Activated naive CD8-positive, alpha-beta T cell (primary cell): ENCODE measurements around the gene KMT5B.

Experiments
- H3K27ac Mint-ChIP-seq: one replicate; pipeline ENCODE4 v1.8.0; 2021; ENCODE audit warnings: mixed read lengths
- H3K27me3 Mint-ChIP-seq: one replicate; pipeline ENCODE4 v1.8.0; 2021; ENCODE audit warnings: mixed read lengths
- H3K36me3 Mint-ChIP-seq: one replicate; pipeline ENCODE4 v1.8.0; 2021; ENCODE audit warnings: mixed read lengths
- H3K4me1 Mint-ChIP-seq: one replicate; pipeline ENCODE4 v1.8.0; 2021; ENCODE audit warnings: low read depth, mixed read lengths
- H3K4me3 Mint-ChIP-seq: one replicate; pipeline ENCODE4 v1.8.0; 2021; ENCODE audit warnings: mild to moderate bottlenecking, mixed read lengths
- H3K9me3 Mint-ChIP-seq: one replicate; pipeline ENCODE4 v1.8.0; 2021; ENCODE audit warnings: low read depth, mixed read lengths

The KMT5B gene

DNA sequence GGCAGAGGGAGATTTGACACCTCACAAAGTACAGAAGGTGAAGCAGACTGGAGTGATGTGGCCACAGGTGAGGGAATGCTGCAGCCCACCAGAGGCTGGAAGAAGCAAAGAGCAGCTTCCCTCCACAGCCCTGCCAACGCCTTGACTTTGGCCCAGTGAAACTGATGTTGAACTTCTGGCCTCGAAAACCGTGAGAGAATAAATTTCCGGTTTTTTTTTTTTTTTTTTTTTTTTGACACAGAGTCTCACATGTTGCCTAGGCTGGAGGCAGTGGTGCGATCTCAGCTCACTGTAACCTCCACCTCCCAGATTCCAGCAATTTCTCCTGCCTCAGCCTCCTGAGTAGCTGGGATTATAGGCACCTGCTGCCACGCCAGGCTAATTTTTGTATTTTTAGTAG is 8.7 kb downstream of the KMT5B start:
- no peak overlapping the region for H3K4me3 Mint-ChIP-seq
- no peaks in the 10 kb centered on the region for H3K36me3 Mint-ChIP-seq
- no peak overlapping the region for H3K27ac Mint-ChIP-seq
- no peaks in the 10 kb centered on the region for H3K9me3 Mint-ChIP-seq
- H3K27me3 Mint-ChIP-seq, result no peaks in the 10 kb centered on the region
- H3K4me1 Mint-ChIP-seq, result peaks cover 75% of the 10 kb centered on the region

DNA sequence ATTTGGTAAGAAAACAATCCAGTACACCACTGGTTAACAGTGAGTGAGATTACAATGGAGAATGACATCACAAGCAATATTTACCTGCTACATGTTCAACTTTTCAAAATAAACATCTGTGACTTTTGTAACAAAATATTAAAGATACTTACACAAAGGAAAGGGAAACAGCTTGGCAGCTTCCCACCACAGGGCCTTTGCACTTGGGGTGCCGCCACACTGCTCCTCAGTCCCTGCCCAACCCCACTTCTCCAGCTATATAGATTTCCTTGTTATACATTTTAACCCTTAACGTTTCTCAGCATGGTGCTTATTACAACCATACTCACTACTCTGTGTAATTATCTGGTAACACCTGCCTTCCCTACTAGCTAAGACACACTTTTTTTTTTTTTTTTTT is 10.9 kb downstream of the KMT5B start:
- no peak overlapping the region for H3K4me3 Mint-ChIP-seq
- H3K27ac Mint-ChIP-seq, result no peak overlapping the region
- no peaks in the 10 kb centered on the region for H3K36me3 Mint-ChIP-seq
- H3K27me3 Mint-ChIP-seq, result no peaks in the 10 kb centered on the region
- H3K9me3 Mint-ChIP-seq, result no peaks in the 10 kb centered on the region
- H3K4me1 Mint-ChIP-seq, result peaks cover 82% of the 10 kb centered on the region

DNA sequence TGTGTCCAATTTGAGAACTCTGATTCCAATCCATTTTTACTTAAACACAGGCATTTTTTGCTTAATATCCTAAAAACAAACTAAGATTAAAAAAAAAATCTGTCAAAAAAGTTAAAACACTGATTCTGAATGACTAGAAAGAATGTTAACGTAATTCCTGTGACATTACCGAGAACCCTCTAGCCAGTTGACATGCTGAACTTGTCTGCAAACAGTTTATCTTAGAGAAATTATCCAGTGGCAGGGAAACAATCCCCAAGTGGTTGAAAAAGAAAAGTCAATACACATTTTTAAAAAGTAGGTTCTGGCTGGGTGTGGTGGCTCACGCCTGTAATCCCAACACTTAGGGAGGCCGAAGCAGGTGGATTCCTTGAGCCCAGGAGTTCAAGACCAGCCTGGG is 11.6 kb downstream of the KMT5B start:
- peaks cover 80% of the 10 kb centered on the region for H3K4me1 Mint-ChIP-seq
- no peaks in the 10 kb centered on the region for H3K9me3 Mint-ChIP-seq
- H3K36me3 Mint-ChIP-seq, result no peaks in the 10 kb centered on the region
- H3K27me3 Mint-ChIP-seq, result no peaks in the 10 kb centered on the region
- H3K4me3 Mint-ChIP-seq, result no peak overlapping the region
- H3K27ac Mint-ChIP-seq, result no peak overlapping the region

DNA sequence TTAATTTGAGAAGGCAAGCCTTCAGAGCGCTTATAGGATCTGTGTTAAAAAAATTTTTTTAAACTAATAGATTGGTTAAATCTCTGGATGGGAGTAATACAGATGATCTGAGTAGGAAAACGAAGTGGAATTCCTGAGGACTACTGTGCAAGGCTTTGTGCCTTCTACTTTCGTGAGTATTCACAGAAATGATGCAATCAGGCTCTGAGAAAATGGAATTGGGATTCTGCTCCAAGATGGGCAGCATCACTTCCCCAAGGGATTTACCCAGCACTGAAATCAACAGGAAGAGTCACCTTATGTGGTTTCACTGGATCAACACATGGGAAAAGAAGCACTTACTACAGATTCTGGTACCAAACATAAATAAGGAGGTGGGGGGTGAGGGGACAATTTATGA is 12.5 kb downstream of the KMT5B start:
- no peaks in the 10 kb centered on the region for H3K36me3 Mint-ChIP-seq

DNA sequence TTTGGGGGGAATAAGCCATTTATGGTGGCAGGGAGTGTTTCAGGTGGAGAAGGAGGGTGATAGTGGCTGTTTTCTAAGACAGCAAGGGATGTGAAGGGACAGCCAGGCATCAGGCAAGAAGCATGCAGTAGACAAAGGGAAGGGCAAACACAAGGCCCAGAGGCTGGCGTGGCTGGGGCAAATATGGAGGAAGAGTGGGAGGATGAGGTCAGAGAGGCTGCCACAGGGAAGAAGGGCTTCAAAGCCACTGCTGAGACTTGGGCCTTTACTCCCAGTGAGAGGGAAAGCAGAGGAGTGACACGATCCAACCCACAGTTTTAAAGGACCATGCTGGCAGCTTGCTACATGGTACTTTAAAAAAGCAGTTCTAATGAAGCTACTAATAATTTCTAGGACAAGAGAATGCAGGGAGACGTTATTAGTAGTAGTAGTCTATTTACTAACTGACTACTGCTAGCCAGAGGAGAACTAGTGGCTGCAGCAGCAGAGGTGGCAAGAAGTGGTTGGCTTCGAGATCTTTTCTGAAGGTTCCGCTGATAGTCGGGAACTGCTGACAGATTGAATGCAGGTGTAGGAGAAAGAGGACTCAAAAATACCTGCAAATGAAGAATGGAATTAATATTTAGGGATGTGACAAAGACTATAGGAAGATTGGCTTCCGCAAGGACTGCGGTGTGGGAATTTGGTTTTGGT is 13.7 kb downstream of the KMT5B start:
- peaks cover 76% of the 10 kb centered on the region for H3K4me1 Mint-ChIP-seq
- H3K27ac Mint-ChIP-seq, result peak overlapping the region; percentile 65
- H3K27me3 Mint-ChIP-seq, result no peaks in the 10 kb centered on the region
- no peaks in the 10 kb centered on the region for H3K9me3 Mint-ChIP-seq
- H3K4me3 Mint-ChIP-seq, result no peak overlapping the region
- H3K36me3 Mint-ChIP-seq, result peaks cover 4% of the 10 kb centered on the region

More for the DNA sequence above, 12.5 kb downstream of the KMT5B start:
- Mint-ChIP-seq H3K4me3 (no peak overlapping the region), H3K9me3 (no peaks in the 10 kb centered on the region), H3K27me3 (no peaks in the 10 kb centered on the region), H3K27ac (peak overlapping the region; percentile 46), H3K4me1 (peaks cover 76% of the 10 kb centered on the region)

- H3K27me3 Mint-ChIP-seq, result no peaks in the 10 kb centered on the region
Measured at GRCh38 chr11:68196219-68196618, 16.9 kb downstream of the KMT5B start.

DNA sequence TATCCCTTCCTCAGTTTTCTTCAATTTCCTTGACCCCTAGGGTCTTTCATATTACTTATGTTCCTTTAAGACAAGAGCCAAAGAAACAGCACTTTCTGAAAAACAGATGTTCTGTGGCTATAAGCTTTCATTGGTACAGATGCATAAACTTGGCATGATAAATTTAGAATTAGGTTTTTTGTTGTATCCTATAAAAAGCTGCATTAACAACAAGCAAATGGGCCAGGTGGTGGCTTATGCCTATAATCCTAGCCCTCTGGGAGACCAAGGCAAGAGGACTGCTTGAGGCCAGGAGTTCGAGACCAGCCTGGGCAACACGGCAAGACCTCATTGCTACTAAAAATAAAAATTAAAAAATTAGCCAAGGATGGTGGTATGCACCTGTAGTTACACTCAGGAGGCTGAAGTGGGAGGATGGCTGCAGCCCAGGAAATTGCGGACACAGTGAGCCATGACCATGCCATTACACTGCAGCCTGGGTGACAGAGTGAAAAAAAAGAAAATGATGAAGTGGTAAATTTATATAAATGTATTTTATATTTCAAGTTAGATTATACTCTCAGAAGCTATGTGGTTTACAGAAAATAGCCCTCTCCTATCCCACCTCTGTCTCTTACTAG is 18.3 kb downstream of the KMT5B start:
- H3K4me3 Mint-ChIP-seq, result no peak overlapping the region
- H3K27ac Mint-ChIP-seq, result no peak overlapping the region
- peaks cover 4% of the 10 kb centered on the region for H3K36me3 Mint-ChIP-seq
- H3K9me3 Mint-ChIP-seq, result no peaks in the 10 kb centered on the region
- peaks cover 69% of the 10 kb centered on the region for H3K4me1 Mint-ChIP-seq
- no peaks in the 10 kb centered on the region for H3K27me3 Mint-ChIP-seq

More at GRCh38 chr11:68196219-68196618, 16.9 kb downstream of the KMT5B start:
- Mint-ChIP-seq H3K4me1 (peaks cover 78% of the 10 kb centered on the region), H3K36me3 (peaks cover 4% of the 10 kb centered on the region), H3K9me3 (no peaks in the 10 kb centered on the region), H3K27ac (no peak overlapping the region), H3K4me3 (no peak overlapping the region)

GRCh38 chr11:68193018-68193417 is 20.1 kb downstream of the KMT5B start:
- Mint-ChIP-seq H3K27me3 (no peaks in the 10 kb centered on the region), H3K36me3 (peaks cover 4% of the 10 kb centered on the region), H3K4me1 (peaks cover 54% of the 10 kb centered on the region), H3K9me3 (no peaks in the 10 kb centered on the region), H3K4me3 (no peak overlapping the region), H3K27ac (peak overlapping the region; percentile 22)

DNA sequence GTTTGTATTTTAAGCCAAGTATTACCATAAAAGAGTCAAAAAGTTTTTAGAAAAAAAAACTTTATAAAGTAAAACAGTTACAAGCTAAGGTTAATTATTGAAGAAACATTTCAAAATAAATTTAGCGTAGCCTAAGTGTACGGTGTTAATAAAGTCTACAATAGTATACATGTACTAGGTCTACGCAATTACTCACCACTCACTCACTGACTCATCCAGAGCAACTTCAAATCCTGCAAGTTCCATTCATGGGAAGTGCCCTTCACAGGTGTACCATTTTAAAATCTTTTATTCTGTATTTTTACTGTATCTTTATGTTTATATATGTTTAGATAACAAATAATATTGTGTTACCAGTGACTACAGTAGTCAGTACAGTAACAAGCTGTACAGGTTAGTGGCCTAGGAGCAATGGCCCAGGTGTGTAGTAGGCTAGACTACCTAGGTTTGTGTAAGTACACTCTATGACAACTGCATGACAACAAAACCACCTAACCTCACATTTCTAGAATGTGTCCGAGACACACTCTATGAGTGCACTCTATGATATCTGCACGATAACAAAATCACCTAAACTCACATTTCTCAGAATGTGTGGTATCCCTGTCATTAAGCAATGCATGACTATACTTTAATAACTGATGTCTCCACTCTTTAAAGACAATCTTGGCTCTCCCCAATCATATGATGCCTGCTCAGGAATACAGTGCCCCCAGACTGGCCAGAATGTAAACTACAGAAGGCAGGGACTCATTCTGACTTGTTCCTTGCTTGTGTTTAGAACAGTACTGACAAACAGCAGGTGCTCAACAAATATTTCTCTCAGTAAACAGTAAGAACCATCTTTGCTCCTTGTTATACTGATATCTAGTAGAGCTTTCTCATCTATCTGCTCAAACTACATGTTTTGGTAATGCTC is 21.2 kb downstream of the KMT5B start:
- Mint-ChIP-seq H3K27me3 (no peaks in the 10 kb centered on the region), H3K4me1 (peaks cover 48% of the 10 kb centered on the region), H3K4me3 (no peak overlapping the region), H3K36me3 (peaks cover 4% of the 10 kb centered on the region), H3K9me3 (no peaks in the 10 kb centered on the region), H3K27ac (no peak overlapping the region)

DNA sequence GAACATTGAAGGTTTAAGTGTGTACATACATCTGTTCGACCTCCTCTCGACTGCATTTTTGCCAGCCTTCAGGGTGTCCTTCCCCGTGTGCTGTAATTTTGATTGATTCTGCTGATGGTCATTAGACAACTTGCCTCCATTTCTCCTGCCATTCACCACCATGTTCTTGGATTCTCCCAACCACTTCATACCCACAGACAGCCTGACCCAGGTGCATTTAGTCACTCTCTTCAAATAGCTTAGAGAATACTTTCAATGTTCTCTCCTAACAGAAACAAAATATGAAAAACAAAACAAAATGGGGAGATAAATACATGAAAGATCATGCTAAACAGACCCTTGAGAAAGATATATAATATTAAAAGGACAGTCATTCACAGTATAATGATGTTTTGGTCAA is 23.2 kb downstream of the KMT5B start:
- no peak overlapping the region for H3K4me3 Mint-ChIP-seq
- H3K4me1 Mint-ChIP-seq, result peaks cover 36% of the 10 kb centered on the region
- H3K27me3 Mint-ChIP-seq, result no peaks in the 10 kb centered on the region
- no peak overlapping the region for H3K27ac Mint-ChIP-seq
- no peaks in the 10 kb centered on the region for H3K36me3 Mint-ChIP-seq
- H3K9me3 Mint-ChIP-seq, result no peaks in the 10 kb centered on the region

DNA sequence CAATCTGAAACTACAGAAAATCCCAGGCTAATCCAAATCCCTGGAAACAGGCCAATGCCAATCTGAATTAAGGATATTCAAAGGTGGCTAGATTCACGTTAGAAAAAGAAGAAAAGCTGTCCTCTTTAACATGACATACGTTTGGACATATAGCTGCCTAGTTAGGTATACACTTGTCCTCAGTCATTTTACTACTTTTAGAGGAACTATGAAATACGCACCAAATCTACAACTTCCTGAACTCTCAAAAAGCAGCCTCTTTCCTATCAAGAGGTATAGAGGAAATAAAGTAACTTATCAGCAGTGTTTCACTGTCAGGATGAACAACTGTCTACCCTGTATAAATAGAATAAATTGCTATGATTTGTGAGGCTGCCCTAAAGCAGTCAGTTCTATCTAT is 24.0 kb downstream of the KMT5B start:
- Mint-ChIP-seq H3K4me3 (no peak overlapping the region), H3K27ac (no peak overlapping the region), H3K9me3 (no peaks in the 10 kb centered on the region), H3K27me3 (no peaks in the 10 kb centered on the region), H3K4me1 (peaks cover 30% of the 10 kb centered on the region), H3K36me3 (no peaks in the 10 kb centered on the region)

DNA sequence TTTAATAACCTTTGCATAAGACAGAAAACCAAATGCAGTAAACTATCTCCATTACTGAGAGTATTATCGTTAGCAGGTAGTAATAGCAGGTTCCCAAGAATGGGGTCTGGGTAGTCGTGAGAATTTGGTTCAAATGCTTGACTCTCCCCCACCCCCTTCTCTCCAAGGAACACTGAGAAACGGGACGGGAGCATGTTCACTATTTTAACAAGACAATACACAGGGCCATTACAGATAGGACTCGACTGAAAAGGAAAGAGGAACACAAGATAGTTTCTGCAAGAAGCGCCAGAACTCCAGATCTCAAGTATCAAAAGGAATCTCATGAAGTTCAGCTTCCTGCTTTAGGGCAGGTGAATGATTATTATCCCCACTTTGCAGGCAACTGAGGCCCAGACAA is 27.0 kb downstream of the KMT5B start:
- Mint-ChIP-seq H3K4me1 (peaks cover 4% of the 10 kb centered on the region), H3K27me3 (no peaks in the 10 kb centered on the region), H3K27ac (no peak overlapping the region), H3K36me3 (no peaks in the 10 kb centered on the region), H3K9me3 (no peaks in the 10 kb centered on the region), H3K4me3 (no peak overlapping the region)

DNA sequence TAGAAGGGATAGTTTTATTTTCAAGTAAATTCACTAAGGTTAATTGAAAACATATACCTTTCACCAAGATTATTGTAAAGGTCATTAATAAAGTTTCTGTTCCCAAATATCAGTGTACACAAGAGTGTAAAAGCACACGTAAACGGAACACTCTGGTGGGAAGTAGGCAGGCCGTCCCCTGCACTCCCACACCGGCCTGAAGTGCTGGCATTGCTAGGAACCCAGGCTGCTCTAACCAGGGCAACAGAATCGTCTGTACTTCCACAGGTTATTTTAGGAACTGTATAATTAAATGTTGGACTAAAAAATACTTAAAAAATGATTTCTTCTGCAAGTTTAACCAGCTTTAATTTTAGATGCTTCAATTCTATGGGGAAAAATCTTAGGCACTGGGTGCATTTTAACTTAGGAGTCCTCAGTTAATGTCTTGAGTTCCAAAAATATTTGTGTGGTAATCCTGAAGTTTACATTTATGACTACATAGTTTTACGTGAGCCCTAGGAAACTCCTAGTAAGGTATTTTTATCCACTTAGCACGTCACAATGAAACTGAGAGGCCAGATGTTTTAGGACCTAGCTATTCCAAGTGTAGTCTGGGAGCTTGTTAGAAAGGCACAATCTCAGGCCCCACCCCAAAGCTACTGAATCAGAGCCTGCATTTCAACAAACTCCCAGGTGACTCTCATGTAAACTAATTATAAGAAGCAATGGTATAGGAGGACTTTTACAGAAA is 31.2 kb downstream of the KMT5B start:
- H3K27ac Mint-ChIP-seq, result no peak overlapping the region
- peaks cover 3% of the 10 kb centered on the region for H3K36me3 Mint-ChIP-seq
- no peaks in the 10 kb centered on the region for H3K9me3 Mint-ChIP-seq
- H3K4me3 Mint-ChIP-seq, result no peak overlapping the region
- no peaks in the 10 kb centered on the region for H3K27me3 Mint-ChIP-seq
- no peaks in the 10 kb centered on the region for H3K4me1 Mint-ChIP-seq

DNA sequence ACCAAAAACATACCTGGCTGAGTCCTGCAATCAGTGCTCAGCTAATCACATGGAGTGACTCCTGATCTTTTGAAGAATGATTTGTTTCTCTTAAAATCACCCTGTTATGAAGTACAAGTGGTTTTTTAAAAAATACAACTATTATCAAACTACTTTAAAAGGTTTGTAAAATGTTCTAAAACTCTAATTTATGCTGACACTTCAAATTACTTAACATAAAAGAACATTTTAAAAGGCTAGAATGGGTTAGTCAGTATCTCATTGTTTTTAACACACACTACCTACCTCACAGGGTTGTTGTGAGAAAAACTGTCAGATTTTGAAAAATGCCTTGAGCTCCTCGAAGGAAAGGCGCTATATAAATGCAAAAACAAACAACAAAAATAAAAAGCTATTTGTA is 33.2 kb downstream of the KMT5B start:
- H3K4me1 Mint-ChIP-seq, result no peaks in the 10 kb centered on the region

GRCh38 chr11:68177877-68178276 is 35.2 kb downstream of the KMT5B start:
- Mint-ChIP-seq H3K4me3 (no peak overlapping the region), H3K9me3 (no peaks in the 10 kb centered on the region), H3K27me3 (no peaks in the 10 kb centered on the region), H3K27ac (no peak overlapping the region), H3K36me3 (peaks cover 3% of the 10 kb centered on the region), H3K4me1 (no peaks in the 10 kb centered on the region)

More for the DNA sequence above, 33.2 kb downstream of the KMT5B start:
- H3K4me3 Mint-ChIP-seq, result no peak overlapping the region
- H3K36me3 Mint-ChIP-seq, result peaks cover 3% of the 10 kb centered on the region
- H3K27ac Mint-ChIP-seq, result no peak overlapping the region
- no peaks in the 10 kb centered on the region for H3K9me3 Mint-ChIP-seq
- H3K27me3 Mint-ChIP-seq, result no peaks in the 10 kb centered on the region
